GM18507 (cell line): ENCODE results near the gene ACTRT3.
A peak's percentile ranks its signal among the peaks of the same experiment; 100 is the strongest.

Experiments
- DNase-seq: peaks from one replicate; pipeline ENCODE4 v3.0.0; 2011; ENCODE audit warnings: low read depth; ENCODE audit not compliant: insufficient read length; ENCODE audit errors: extremely low spot score
- FAIRE-seq: peaks from 2 replicates; lab custom pipeline; 2011; peaks lifted over from hg19 to GRCh38; lab: Jason Lieb, UNC

Gene ACTRT3

DNA sequence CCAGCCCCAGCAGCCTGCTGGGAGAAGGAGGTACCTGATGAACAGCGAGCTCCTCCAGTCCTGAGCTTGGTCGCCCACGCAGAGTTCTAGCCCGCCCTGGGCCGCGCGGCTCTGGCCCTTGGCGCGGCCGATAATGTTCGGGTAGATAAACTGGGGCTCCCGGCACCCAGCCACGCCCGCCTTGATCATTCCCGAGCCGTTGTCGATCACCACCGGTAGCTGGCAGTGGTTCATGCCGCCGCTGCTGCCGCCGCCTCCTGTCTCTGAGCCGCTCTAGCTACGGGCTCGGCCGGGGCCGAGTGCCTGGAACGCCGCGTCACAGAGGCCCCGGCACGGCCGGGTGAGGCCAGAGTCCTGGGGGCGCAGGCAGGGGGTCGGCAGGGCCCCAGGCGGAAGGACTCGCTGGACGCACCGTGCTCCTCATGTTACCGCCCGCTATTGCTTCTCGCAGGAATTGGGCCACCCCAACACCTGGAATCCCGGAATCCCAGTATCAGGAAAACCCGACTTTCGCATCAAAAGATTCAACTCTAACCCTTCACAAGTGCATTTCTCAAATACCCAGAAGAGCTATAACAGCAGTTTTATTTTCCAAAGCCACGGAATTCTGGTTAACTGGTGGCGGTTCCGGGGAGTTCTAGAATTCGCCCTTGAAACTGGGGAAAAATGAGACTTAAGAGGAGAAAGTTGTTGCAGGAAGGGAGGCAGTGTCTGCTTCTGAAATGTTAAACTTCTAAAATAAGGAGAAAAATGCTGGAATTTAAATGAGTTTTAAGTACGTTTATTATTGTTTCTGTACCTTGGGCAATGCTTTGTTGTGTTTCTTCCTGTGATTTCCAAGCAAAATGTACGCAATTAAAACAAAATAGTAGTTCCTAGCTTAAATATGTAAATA is at the start of gene ACTRT3:
Gene ACTRT3 (minus strand): TSS at position 275 of the 895 bp plus-strand sequence. CDS start 41 bp downstream, at position 234.
- FAIRE-seq: peak; percentile 73

DNA sequence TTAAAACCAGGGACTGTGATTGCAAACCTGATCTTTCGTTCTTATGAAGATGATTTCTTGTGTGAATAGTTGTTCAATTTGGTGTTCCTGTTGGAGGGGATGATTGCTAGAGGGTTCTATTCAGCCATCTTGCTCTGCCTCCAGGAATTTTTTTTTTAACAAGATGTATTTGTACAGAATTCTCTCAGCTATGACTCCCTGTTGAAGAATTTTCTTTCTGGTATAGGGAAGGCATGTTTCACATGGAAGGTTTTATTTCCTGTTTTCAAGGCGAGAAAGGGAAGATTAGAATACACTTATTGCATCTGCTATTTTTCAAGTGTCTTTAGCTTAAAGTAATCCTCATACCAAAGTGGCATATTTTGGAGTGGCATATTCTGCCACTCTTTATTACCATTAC is 49.0 kb upstream of the ACTRT3 start:
- FAIRE-seq: no peak
- no peak for DNase-seq

More for the DNA sequence above, at the start of gene ACTRT3:
- DNase-seq: no peak

DNA sequence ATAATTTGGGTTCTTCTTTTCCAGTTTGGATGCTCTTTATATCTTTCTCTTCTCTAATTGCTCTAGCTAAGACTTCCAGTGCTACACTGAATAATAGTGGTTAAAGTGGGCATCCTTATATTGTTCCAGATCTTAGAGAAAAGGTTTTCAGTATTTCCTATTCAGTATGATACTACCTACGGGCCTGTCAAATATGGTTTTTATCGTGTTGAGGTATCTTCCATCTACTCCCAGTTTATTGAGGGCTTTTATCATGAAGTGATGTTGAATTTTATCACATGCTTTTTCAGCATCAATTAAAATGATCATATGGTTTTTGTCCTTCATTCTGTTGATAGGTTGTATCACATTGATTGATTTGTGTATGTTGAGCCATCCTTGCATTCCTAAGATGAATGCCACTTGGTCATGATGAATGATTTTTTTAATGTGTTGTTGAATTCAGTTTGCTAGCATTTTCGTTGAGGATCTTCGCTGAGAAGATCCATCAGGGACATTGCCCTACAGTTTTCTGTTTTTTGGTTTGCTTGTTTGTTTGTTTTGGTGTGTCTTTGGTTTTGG is 46.3 kb upstream of the ACTRT3 start:
- DNase-seq (no peak), FAIRE-seq (peak; percentile 24)

DNA sequence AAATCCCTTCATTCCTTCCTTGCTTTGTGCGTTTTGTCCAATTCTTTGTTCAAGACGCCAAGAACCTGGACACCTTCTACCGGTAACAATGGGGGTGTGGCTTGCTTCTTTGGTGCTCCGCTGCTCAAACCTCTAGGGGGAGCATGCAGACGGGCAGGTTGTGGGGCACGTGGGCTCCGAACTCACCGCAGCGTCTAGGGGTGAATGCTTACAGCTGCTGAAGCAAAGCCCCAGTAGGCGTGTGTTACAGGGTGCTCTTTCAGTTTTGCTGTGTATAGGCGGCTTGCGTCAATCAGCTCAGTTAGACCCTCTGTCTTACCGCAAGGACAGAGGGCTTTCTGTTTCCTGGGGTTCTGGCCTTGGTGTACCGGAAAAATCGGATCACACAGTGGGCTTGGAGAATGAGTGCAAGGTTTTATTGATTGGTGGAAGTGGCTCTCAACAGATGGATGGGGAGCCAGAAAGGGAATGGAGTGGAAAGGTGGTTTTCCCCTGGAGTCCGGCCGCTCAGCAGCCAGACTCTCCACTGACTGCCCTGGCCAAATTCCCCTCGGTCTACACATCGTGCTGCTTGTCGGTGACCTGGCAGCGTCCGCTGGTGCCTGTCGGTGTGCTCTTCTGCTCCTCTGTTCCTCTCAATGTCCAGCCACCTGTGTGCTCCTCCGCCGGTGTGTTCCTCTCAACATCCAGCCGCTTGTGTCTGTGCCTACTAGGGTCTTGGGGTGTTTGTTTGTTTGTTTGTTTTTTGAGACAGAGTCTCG is 44.6 kb upstream of the ACTRT3 start:
- peak; percentile 52 for DNase-seq
- FAIRE-seq: peak; percentile 96

DNA sequence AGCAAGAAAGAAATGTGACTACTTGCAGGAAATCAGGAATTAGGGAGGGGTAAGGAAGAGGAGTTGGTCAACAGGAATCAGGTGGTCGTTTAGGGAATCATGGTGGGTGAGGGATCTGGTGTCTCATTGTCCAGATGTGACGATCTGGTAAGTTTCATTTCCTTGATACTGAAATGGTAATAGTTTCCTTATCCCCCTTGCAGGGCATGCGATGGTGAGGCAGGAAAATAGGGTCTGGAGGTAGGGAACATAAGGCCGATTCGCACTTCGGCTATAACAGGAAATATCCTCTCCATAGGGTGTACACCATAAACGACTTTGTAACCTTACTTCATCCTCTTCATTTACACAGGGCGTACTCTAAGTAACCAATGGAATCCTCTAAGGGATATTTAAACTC is 43.9 kb upstream of the ACTRT3 start:
- no peak for FAIRE-seq
- DNase-seq: no peak

DNA sequence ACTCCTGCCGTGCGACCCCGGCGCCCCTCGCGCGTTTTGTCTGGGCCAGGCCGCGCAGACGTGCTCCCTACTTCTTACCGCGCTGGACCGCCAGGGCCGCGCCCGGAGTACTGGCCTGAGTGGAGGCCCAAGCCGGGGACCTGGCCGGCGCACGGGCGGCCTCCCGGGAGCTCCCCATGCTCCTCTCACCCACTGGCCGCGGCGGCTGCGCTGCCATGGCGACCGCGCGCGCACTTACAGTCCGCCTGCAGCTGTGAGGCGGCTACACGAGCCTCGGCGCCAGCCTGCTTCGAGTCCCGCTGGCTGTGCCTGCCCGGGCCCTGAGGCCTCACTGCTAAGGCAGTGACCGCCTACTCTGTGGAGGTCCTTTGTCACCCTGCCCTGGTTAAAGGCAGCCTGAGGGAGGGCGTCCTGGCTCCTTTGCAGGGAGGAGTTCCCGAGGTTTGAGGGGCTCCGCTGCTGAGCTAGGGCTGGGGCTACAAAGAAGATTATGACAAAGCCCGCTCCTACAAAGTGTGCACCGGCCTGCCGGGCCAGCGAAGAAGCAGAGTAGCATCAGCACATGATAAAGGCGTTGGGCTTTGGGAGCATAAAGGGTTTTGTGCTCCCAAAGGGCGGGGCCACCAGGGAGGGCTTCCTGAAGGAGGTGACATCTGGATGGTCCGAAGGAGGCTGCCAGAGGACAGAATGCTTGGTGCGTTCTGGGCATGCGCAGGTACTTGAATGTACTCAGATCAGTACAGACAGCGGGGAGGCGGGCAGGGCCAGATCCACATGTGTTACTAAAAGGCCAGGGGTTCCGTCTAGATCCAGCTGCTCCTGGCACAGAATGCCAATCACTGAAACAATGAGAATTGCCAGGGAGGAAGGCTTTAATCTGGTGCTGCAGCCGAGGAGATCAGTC is 43.2 kb upstream of the ACTRT3 start, which contains the start of the genes LRRC34 and LRRIQ4:
Gene LRRC34 (minus strand): TSS at position 573 of the 904 bp plus-strand sequence. CDS start 356 bp downstream, at position 217.
Gene LRRIQ4 (plus strand): TSS at position 539 of the 904 bp plus-strand sequence. CDS start 9,052 bp downstream, outside the sequence.
- DNase-seq (no peak), FAIRE-seq (peak; percentile 60)

DNA sequence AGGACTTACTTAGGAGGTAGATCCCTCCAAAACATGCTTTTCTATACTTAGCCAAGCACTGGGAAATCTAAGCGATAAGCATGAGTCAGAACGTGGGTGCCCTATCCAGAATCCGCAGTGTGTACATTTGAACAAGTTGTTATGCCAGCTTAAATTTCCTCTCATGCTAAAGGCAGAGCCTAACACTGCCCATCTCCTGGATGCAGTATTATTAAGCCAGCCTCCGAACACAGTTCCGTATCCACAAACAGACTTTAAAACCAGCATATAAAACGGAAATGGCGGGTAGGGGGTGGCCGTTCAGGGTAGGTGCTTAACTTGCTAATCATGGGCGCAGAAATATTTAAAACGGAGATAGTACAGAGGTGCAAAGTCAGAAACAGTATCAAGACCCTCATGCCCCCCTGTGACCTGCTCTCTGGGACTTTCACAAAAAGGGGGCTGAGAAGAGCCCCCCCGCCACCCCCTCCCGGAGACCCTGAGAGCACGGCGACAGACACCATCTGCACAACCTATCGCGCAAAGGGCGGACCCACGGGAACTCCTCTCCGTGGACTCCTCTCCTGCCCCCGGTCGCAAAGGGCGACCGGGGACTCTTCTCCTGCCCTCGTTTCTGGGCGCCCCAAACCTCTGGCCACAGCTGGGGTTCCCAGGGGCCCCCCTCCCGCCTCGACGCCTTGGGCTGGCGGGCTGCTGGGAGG is 42.4 kb upstream of the ACTRT3 start:
- FAIRE-seq (no peak), DNase-seq (no peak)

DNA sequence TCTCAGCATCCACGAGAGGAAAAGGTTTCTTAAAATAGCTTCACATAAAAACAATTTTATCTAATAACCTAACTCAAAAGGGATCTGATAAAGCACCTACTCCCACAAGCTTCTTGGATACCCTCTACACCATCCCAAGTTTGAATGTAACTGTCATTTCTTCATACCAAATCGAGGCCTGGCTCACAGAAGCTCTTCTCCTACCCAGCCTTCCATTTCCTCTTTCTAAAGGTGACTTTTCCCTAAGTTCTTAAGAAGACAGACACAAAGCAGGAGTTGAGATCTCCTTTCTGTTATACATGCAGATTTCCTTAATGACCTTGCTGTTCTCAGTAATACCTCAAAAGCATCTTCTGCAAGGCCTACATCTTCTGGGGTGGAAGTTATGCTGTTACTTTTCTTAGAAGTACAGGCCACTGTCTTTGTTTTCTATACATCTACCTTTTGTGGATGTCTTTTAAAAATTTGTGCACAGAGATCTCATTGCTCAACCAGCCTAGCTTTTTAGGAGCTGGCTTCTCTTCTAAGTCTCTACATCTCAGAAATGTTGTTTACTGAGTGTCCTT is 40.0 kb upstream of the ACTRT3 start:
- no peak for FAIRE-seq
- no peak for DNase-seq

DNA sequence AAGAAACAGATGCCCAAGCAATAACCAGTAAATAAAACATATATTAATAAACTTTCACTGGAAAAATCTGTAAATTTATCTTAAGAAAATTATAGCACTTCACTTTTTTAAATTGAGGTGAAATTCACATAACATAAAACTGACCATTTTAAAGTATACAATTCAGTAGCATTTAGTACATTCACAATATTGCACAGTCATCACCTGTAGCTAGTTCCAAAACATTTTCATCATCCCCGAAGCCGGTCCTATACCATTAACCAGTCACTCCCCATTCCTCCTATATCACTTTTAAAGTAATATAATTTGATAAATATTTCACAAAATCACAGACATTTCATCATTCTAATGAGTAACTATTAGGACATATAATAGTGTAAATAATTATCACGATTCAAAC is 35.3 kb upstream of the ACTRT3 start:
- DNase-seq (no peak), FAIRE-seq (no peak)

DNA sequence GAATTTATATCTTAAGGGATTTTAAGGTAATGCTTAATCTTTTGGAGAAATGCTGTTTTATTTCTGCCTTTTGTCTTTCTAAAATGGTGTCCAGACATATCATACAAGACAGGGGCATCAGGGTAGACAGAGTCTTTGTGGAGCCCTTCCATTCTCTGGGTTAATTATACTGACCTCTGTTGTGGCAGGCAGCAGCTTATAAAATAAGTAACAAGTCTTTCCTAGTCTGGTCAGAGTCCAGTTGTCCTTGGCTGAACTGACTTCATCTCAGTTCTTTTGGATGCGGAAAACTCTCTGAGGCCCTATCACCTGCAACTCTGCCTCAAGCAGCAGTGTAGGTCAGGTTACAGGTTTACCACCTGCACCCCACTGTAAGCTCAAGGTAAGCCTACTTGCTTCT is 23.0 kb upstream of the ACTRT3 start:
- FAIRE-seq (no peak), DNase-seq (no peak)

DNA sequence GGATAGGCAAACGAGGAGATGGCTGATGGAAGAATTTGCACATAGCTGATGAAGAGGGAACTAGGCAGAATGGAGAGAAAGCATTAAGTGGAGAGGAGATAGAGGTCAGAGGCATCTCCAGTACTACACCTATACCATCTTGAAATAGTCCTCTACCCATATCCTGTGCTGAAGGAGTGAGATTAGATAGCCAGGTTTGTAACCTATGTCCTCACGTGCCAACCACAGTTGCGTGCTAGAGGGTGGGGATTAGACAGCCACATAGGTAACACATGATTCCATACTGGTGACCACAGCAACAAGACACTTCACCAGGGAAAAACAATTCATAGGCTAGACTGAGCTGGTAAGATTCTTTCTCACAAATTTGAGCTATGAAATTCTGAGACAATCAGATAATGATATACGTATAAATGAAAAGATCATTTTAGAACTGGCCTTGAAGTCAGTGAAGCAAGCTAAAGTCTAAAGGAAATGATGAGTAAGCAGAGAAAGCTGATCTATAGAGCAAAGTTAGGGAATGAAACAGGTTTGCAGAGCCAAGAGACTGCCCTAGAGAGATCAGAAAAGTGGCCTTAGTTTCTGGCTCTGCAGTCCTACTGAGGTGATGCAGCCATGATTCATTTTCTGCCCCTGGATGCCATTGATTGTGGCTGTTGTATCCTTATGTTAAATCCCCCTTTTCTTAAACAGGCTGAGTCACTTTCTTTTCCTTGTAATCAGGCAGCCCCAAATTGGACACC is 21.5 kb upstream of the ACTRT3 start:
- FAIRE-seq (no peak), DNase-seq (no peak)

DNA sequence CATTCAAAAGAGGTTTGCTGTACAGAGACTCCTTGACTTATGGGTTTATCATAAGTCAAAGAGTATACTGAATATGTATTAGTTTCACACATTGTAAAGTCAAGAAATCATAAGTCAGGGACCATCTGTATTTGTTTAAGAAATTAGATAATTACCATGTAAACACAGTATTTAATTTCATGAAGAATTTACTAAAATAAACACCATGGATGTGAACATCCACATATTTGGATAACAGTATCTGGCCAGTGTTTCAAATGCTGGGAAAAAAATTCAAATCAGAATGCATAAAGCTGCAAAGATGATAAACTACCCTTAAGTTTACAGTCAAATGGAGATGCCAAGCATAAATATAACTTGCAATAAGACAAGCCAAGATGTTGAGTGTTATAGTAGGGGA is 20.9 kb upstream of the ACTRT3 start:
- DNase-seq (no peak), FAIRE-seq (no peak)

DNA sequence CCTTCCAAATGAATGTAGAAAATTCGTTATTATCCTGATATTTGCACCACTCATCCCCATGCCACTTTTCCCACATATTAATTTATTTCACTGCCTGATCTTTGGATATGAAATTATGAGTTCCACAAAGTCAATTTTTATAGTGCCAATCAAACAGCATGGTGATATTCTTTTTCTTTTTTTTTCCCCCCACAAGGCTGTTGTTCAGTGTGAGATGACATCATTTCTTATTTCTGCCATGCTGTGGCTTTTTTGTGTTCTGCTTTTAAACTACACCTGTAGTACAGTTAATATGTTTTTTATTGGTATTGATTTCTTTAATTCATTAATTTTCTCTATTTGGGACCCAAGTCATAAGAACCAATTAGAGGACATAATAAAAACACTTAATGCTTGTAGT is 18.4 kb upstream of the ACTRT3 start:
- FAIRE-seq: no peak
- no peak for DNase-seq

DNA sequence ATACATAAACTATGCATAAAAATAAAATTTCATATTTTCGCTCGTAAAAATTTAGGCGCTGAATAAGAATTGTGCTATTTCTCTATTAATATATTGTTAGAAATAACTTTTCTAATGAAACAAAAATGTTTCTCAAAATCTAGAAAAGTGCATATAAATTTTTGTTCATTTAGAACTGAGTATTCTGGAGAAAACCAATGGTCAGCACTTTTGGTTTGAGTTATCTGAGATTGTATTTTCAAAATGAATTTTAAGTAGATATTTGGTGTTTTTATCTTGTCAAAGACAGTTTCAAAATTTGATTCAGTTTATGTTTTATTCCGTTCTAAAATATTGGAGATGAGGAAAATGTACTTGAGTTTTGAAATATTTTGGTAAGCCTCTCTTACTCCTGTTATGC is 17.8 kb upstream of the ACTRT3 start:
- FAIRE-seq (no peak), DNase-seq (no peak)

DNA sequence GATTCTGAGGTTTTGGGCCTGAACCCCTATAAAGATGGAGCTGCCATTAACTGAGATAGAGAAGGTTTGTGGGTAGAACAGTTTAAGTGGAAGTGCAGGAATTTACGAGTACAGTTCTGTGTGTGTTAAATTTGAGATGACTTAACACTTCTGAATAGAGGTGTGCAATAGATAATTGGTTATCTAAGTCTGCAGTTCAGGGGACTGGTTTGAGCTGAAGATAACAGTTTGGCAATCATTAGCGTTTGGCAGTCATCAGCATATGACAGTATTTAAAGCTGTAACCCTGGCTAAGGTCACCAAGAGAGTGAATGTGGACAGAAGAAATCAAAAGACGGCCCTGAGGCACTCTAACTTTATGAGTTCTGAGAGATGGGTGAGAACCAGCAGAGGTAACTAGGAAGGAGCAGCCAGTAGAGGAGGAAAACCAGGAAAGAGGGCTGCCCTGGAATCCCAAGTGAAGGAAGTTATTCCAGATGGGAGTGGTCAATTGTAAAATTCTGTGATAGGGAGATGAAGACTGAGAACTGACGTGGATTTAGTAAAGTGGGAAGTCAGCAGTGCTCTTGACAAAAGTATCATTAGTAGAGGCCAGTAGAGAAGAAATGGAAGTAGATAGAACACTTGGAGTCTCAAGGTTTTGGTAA is 12.0 kb upstream of the ACTRT3 start:
- DNase-seq: no peak
- no peak for FAIRE-seq

DNA sequence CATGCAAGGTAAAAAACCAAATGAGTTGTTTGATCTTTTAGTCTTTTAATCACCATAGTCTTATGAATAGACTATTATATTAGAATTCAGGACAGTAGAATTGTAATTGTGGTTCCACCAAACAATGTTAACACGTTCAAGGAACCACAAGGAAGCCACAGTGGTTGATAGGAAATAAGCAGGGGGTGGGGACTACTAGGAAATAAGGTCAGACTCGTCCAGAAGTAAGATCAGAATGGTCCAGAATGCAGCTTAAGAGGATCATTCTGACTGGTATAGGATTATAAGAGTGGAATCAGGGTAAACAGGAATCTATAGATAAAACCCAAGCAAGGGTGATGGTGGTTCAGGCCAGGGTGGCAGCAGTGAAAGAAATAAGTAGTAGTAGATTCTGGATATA is 11.4 kb upstream of the ACTRT3 start:
- FAIRE-seq (no peak), DNase-seq (no peak)

DNA sequence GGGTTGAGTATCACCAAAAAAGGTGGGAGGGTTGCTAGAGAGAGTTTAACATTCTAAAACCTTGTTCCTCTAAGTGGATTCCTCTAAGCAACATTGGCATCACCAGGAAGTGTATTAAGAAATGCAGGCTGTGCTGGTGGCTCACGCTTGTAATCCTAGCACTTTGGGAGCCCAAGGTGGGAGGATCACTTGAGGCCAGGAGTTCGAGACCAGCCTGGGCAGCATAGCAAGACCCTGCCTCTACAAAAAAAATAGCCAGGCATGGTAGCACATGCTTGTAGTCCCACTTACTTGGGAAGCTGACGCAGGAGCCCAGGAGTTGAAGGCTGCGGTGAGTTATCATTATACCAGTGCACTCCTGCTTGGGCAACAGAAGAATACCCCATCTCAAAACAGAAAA is 8.5 kb upstream of the ACTRT3 start:
- FAIRE-seq (no peak), DNase-seq (no peak)
